PFSK-1 (cell line): Measurements from ENCODE around the gene ACR.

ENCODE experiments used
- FOXP2 ChIP-seq: optimal IDR thresholded peaks from 2 replicates; pipeline ENCODE3; 2011; ENCODE audit warnings: borderline replicate concordance, control low read depth, inconsistent platforms; ENCODE audit not compliant: insufficient read depth; ENCODE audit errors: extremely low read length, extremely low read depth
- POLR2AphosphoS5 ChIP-seq: IDR thresholded peaks from 2 replicates; pipeline ENCODE4 v1.6.1; 2012; ENCODE audit warnings: low read depth, mild to moderate bottlenecking, control low read depth, low read length, moderate library complexity
- REST ChIP-seq, 2 experiments: IDR thresholded peaks; 2 replicates each; pipeline versions ENCODE4 v1.6.1 to v1.8.0; 2011 to 2012; ENCODE audit warnings: low read depth in 2 of 2, low read length in 2 of 2, control low read depth in 1 of 2, inconsistent platforms in 1 of 2, mild to moderate bottlenecking in 1 of 2, moderate library complexity in 1 of 2; ENCODE audit not compliant: insufficient read depth in 1 of 2
- SIN3A ChIP-seq: IDR thresholded peaks from 2 replicates; pipeline ENCODE4 v1.6.1; 2012; ENCODE audit warnings: mild to moderate bottlenecking, low read length, moderate library complexity, borderline replicate concordance; ENCODE audit not compliant: insufficient read depth
- TAF1 ChIP-seq: IDR thresholded peaks from 2 replicates; pipeline ENCODE4 v1.6.1; 2012; ENCODE audit warnings: low read length, control low read depth, borderline replicate concordance; ENCODE audit not compliant: insufficient read depth

ACR gene

GRCh38 chr22:50734343-50734771 lies 3.6 kb upstream of the ACR start:
- TF ChIP-seq SIN3A (no peak), TAF1 (no peak), FOXP2 (no peak), REST (IDR thresholded peaks at IDR 0.05; ENCODE audit: insufficient read depth in 1 of 2, low read depth in 2 of 2, low read length in 2 of 2) (no peak), POLR2AphosphoS5 (no peak)

GRCh38 chr22:50734986-50735738 lies 2.8 kb upstream of the ACR start:
- TF ChIP-seq POLR2AphosphoS5, result no peak
- TF ChIP-seq FOXP2, result no peak
- no peak for TF ChIP-seq SIN3A
- no peak for TF ChIP-seq REST (IDR thresholded peaks at IDR 0.05; ENCODE audit: insufficient read depth in 1 of 2, low read depth in 2 of 2, low read length in 2 of 2)
- no peak for TF ChIP-seq TAF1

GRCh38 chr22:50735739-50736030 lies 2.3 kb upstream of the ACR start:
- TF ChIP-seq REST (IDR thresholded peaks at IDR 0.05; ENCODE audit: insufficient read depth in 1 of 2, low read depth in 2 of 2, low read length in 2 of 2) (no peak), TAF1 (no peak), SIN3A (no peak), FOXP2 (no peak), POLR2AphosphoS5 (no peak)

- no peak for TF ChIP-seq REST (IDR thresholded peaks at IDR 0.05; ENCODE audit: insufficient read depth in 1 of 2, low read depth in 2 of 2, low read length in 2 of 2)
- TF ChIP-seq SIN3A, result no peak
- TF ChIP-seq FOXP2, result no peak
- TF ChIP-seq POLR2AphosphoS5, result no peak
- no peak for TF ChIP-seq TAF1
Observed at GRCh38 chr22:50738649-50739227, 734 bp downstream of the ACR start.

- TF ChIP-seq SIN3A (no peak), TAF1 (no peak), REST (IDR thresholded peaks at IDR 0.05; ENCODE audit: insufficient read depth in 1 of 2, low read depth in 2 of 2, low read length in 2 of 2) (no peak), POLR2AphosphoS5 (no peak), FOXP2 (no peak)
Observed at GRCh38 chr22:50739279-50739691, 1.3 kb downstream of the ACR start.
